HEK293 (cell line): ENCODE results near the gene ACSS1.

Experiments
- CTCF ChIA-PET: fragments of 350-600 bp; formaldehyde crosslinking; extraction: SDS; loops from one replicate; lab custom pipeline; 2021; ENCODE audit warnings: antibody characterized with exemption; lab: Yijun Ruan, JAX
- POLR2A ChIA-PET: fragments of 300-600 bp; formaldehyde crosslinking; extraction: SDS; loops from one replicate; lab custom pipeline; 2020; ENCODE audit warnings: antibody characterized with exemption, inconsistent platforms; lab: Yijun Ruan, JAX
- H3K27ac ChIP-seq: fragments of 200-500 bp; sonication (Bioruptor generic); 2 replicates; pipeline ENCODE4 v1.5.1; 2014; ENCODE audit warnings: low read depth, low read length, control low read depth, inconsistent platforms; ENCODE audit errors: extremely low read depth
- H3K36me3 ChIP-seq, 2 experiments: fragments of 200-500 bp in 1 of 2; sonication (Bioruptor generic) in 1 of 2; 1 replicate in 1 of 2; 2 replicates in 1 of 2; pipeline ENCODE4 v1.5.1; 2014 to 2017; ENCODE audit warnings: inconsistent platforms in 2 of 2, low read length in 2 of 2; ENCODE audit not compliant: control insufficient read depth in 2 of 2, insufficient read depth in 1 of 2
- H3K4me1 ChIP-seq: fragments of 200-500 bp; sonication (Bioruptor generic); 2 replicates; pipeline ENCODE4 v1.5.1; 2014; ENCODE audit warnings: mild to moderate bottlenecking, low read length, inconsistent platforms; ENCODE audit not compliant: control insufficient read depth, insufficient read depth
- H3K4me3 ChIP-seq: 2 replicates; pipeline ENCODE4 v1.5.1; 2011; ENCODE audit warnings: low read depth, mild to moderate bottlenecking, control low read depth, low read length, moderate library complexity
- H3K9me3 ChIP-seq: fragments of 200-500 bp; sonication (Bioruptor generic); 2 replicates; pipeline ENCODE4 v1.5.1; 2014; ENCODE audit warnings: low read depth, low read length, inconsistent platforms; ENCODE audit not compliant: control insufficient read depth, insufficient read depth
- FEZF1 ChIP-seq: fragments of 450-650 bp; formaldehyde crosslinking; IDR thresholded peaks from 2 replicates; pipeline ENCODE4 v1.5.1; 2016; ENCODE audit warnings: missing biosample characterization, missing genetic modification characterization
- GLIS2 ChIP-seq: fragments of 450-650 bp; formaldehyde crosslinking; IDR thresholded peaks from 2 replicates; pipeline ENCODE4 v1.5.1; 2016; ENCODE audit warnings: missing biosample characterization, missing genetic modification characterization
- HOXD13 ChIP-seq: sonication (generic); formaldehyde crosslinking; IDR thresholded peaks from 2 replicates; pipeline ENCODE4 v1.8.0; 2022; ENCODE audit warnings: missing genetic modification reagents, borderline replicate concordance
- KLF1 ChIP-seq: fragments of 450-650 bp; formaldehyde crosslinking; IDR thresholded peaks from 2 replicates; pipeline ENCODE4 v1.5.1; 2016; ENCODE audit warnings: missing biosample characterization, missing genetic modification characterization
- KLF9 ChIP-seq: fragments of 450-650 bp; formaldehyde crosslinking; IDR thresholded peaks from 2 replicates; pipeline ENCODE4 v1.5.1; 2016; ENCODE audit warnings: missing biosample characterization, missing genetic modification characterization, low read depth
- MZF1 ChIP-seq: fragments of 450-650 bp; formaldehyde crosslinking; IDR thresholded peaks from 2 replicates; pipeline ENCODE4 v1.5.1; 2017; ENCODE audit warnings: missing biosample characterization, missing genetic modification characterization, borderline replicate concordance
- PBX3 ChIP-seq: sonication (generic); formaldehyde crosslinking; IDR thresholded peaks from 2 replicates; pipeline ENCODE4 v1.8.1; 2022; ENCODE audit warnings: mild to moderate bottlenecking, moderate library complexity, missing genetic modification reagents
- PRDM10 ChIP-seq: fragments of 450-650 bp; formaldehyde crosslinking; IDR thresholded peaks from 2 replicates; pipeline ENCODE4 v1.5.1; 2016; ENCODE audit warnings: missing biosample characterization, missing genetic modification characterization
- RBAK ChIP-seq: fragments of 450-650 bp; formaldehyde crosslinking; IDR thresholded peaks from 2 replicates; pipeline ENCODE4 v1.5.1; 2016; ENCODE audit warnings: missing biosample characterization, missing genetic modification characterization
- SP2 ChIP-seq: fragments of 450-650 bp; formaldehyde crosslinking; IDR thresholded peaks from 2 replicates; pipeline ENCODE4 v1.5.1; 2016; ENCODE audit warnings: missing biosample characterization, missing genetic modification characterization
- TRIM28 ChIP-seq: IDR thresholded peaks from 2 replicates; pipeline ENCODE4 v1.6.1; 2011; ENCODE audit warnings: low read length, control low read depth, borderline replicate concordance
- ZBTB1 ChIP-seq: fragments of 450-650 bp; formaldehyde crosslinking; IDR thresholded peaks from 2 replicates; pipeline ENCODE4 v1.5.1; 2016; ENCODE audit warnings: missing biosample characterization, missing genetic modification characterization
- ZBTB6 ChIP-seq: fragments of 450-650 bp; formaldehyde crosslinking; IDR thresholded peaks from 2 replicates; pipeline ENCODE4 v1.5.1; 2017; ENCODE audit warnings: missing biosample characterization, missing genetic modification characterization
- ZFP37 ChIP-seq: fragments of 450-650 bp; formaldehyde crosslinking; IDR thresholded peaks from 2 replicates; pipeline ENCODE4 v1.5.1; 2016; ENCODE audit warnings: missing biosample characterization, missing genetic modification characterization
- ZNF10 ChIP-seq: fragments of 450-650 bp; formaldehyde crosslinking; IDR thresholded peaks from 2 replicates; pipeline ENCODE4 v1.5.1; 2017; ENCODE audit warnings: missing biosample characterization, missing genetic modification characterization
- ZNF138 ChIP-seq: fragments of 450-650 bp; formaldehyde crosslinking; IDR thresholded peaks from 2 replicates; pipeline ENCODE4 v1.5.1; 2016; ENCODE audit warnings: missing biosample characterization, missing genetic modification characterization, borderline replicate concordance
- ZNF19 ChIP-seq: fragments of 450-650 bp; formaldehyde crosslinking; IDR thresholded peaks from 2 replicates; pipeline ENCODE4; 2016; ENCODE audit warnings: missing biosample characterization, missing genetic modification characterization, low read depth
- ZNF26 ChIP-seq: fragments of 450-650 bp; formaldehyde crosslinking; IDR thresholded peaks from 2 replicates; pipeline ENCODE4 v1.5.1; 2016; ENCODE audit warnings: missing biosample characterization, missing genetic modification characterization
- ZNF266 ChIP-seq: fragments of 450-650 bp; formaldehyde crosslinking; IDR thresholded peaks from 2 replicates; pipeline ENCODE4 v1.5.1; 2016; ENCODE audit warnings: missing biosample characterization, missing genetic modification characterization, low read depth
- ZNF366 ChIP-seq: fragments of 450-650 bp; formaldehyde crosslinking; conservative IDR thresholded peaks from 2 replicates; pipeline ENCODE4 v1.5.1; 2016; ENCODE audit warnings: missing biosample characterization, missing genetic modification characterization
- ZNF548 ChIP-seq: fragments of 450-650 bp; formaldehyde crosslinking; IDR thresholded peaks from 2 replicates; pipeline ENCODE4 v1.5.1; 2016; ENCODE audit warnings: missing biosample characterization, missing genetic modification characterization
- ZNF558 ChIP-seq: fragments of 450-650 bp; formaldehyde crosslinking; IDR thresholded peaks from 2 replicates; pipeline ENCODE4 v1.5.1; 2016; ENCODE audit warnings: missing biosample characterization, missing genetic modification characterization
- ZNF560 ChIP-seq: fragments of 450-650 bp; formaldehyde crosslinking; IDR thresholded peaks from 2 replicates; pipeline ENCODE4 v1.5.1; 2017; ENCODE audit warnings: missing biosample characterization, missing genetic modification characterization, borderline replicate concordance
- ZNF677 ChIP-seq: fragments of 450-650 bp; IDR thresholded peaks from 2 replicates; pipeline ENCODE4 v1.5.0; 2018; ENCODE audit warnings: missing biosample characterization, mild to moderate bottlenecking, missing genetic modification characterization, moderate library complexity
- ZNF747 ChIP-seq: fragments of 450-650 bp; formaldehyde crosslinking; IDR thresholded peaks from 2 replicates; pipeline ENCODE4 v1.5.1; 2016; ENCODE audit warnings: missing biosample characterization, missing genetic modification characterization
- ZNF76 ChIP-seq: fragments of 450-650 bp; formaldehyde crosslinking; IDR thresholded peaks from 2 replicates; pipeline ENCODE4; 2016; ENCODE audit warnings: low read depth, missing biosample characterization, missing genetic modification characterization, borderline replicate concordance
- ZNF791 ChIP-seq: fragments of 450-650 bp; formaldehyde crosslinking; IDR thresholded peaks from 2 replicates; pipeline ENCODE4 v1.5.1; 2016; ENCODE audit warnings: missing biosample characterization, missing genetic modification characterization
- TF ChIP-seq, protein P1 (sequence below): fragments of 450-650 bp; formaldehyde crosslinking; IDR thresholded peaks from 2 replicates; pipeline ENCODE4 v1.5.1; 2017; ENCODE audit warnings: missing biosample characterization, missing genetic modification characterization

The ACSS1 gene

GRCh38 chr20:24965065-24965919, 92.6 kb downstream of the ACSS1 start:
- H3K36me3 ChIP-seq, result peaks cover 0 to 87% of the 10 kb centered on the region in 2 experiments; a peak in 2 of 3 replicates
- ChIA-PET POLR2A (interaction anchor here (0.6 kb wide), 1 partner anchor 639 kb away, joined by 6 read pairs; no protein-coding TSS in a partner anchor), CTCF (interaction anchor here (0.7 kb wide), 1 partner anchor 11 kb away, joined by 3 read pairs; no protein-coding TSS in a partner anchor)
- H3K9me3 ChIP-seq, result no peaks in the 10 kb centered on the region
- no peaks in the 10 kb centered on the region for H3K4me1 ChIP-seq
- TF ChIP-seq, protein P1, sequence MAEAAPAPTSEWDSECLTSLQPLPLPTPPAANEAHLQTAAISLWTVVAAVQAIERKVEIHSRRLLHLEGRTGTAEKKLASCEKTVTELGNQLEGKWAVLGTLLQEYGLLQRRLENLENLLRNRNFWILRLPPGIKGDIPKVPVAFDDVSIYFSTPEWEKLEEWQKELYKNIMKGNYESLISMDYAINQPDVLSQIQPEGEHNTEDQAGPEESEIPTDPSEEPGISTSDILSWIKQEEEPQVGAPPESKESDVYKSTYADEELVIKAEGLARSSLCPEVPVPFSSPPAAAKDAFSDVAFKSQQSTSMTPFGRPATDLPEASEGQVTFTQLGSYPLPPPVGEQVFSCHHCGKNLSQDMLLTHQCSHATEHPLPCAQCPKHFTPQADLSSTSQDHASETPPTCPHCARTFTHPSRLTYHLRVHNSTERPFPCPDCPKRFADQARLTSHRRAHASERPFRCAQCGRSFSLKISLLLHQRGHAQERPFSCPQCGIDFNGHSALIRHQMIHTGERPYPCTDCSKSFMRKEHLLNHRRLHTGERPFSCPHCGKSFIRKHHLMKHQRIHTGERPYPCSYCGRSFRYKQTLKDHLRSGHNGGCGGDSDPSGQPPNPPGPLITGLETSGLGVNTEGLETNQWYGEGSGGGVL (tag by site-specific recombination), result no peak
- TF ChIP-seq MZF1 (no peak), ZNF548 (no peak), ZNF19 (tag by site-specific recombination) (no peak), ZNF560 (tag by site-specific recombination) (no peak), TRIM28 (no peak), ZNF266 (no peak), ZNF747 (tag by site-specific recombination) (no peak), PBX3 (no peak), ZNF10 (no peak), KLF9 (tag by site-specific recombination) (no peak), ZNF138 (tag by site-specific recombination) (no peak), ZNF677 (tag by site-specific recombination) (no peak), GLIS2 (no peak), ZBTB1 (tag by site-specific recombination) (no peak), HOXD13 (CRISPR knock-in tag) (no peak), FEZF1 (tag by site-specific recombination) (no peak), RBAK (no peak), ZFP37 (no peak), ZNF76 (no peak)
- H3K27ac ChIP-seq, result no peak overlapping the region
- H3K4me3 ChIP-seq, result no peak overlapping the region

- ChIA-PET CTCF (interaction anchor here (0.7 kb wide), 1 partner anchor 11 kb away, joined by 3 read pairs; no protein-coding TSS in a partner anchor), POLR2A (interaction anchor here (0.6 kb wide), 1 partner anchor 639 kb away, joined by 6 read pairs; no protein-coding TSS in a partner anchor)
- peaks cover 0 to 86% of the 10 kb centered on the region in 2 experiments; a peak in 1 of 3 replicates for H3K36me3 ChIP-seq
- no peaks in the 10 kb centered on the region for H3K4me1 ChIP-seq
- H3K4me3 ChIP-seq, result no peak overlapping the region
- H3K27ac ChIP-seq, result no peak overlapping the region
- no peaks in the 10 kb centered on the region for H3K9me3 ChIP-seq
- TF ChIP-seq SP2 (tag by site-specific recombination) (no peak), PRDM10 (tag by site-specific recombination) (no peak), KLF1 (tag by site-specific recombination) (no peak), ZNF26 (tag by site-specific recombination) (no peak), ZBTB6 (tag by site-specific recombination) (no peak), ZNF747 (tag by site-specific recombination) (no peak), ZNF366 (tag by site-specific recombination) (no peak), ZNF791 (tag by site-specific recombination) (no peak), ZNF558 (tag by site-specific recombination) (no peak)
These were observed 93.5 kb downstream of the ACSS1 start for GRCh38 chr20:24964506-24964840.
